ENCODE measurements around the gene AK3. TPM values are rescaled to one million over a fixed set of nuclear protein-coding genes. Genes with fewer than 3 reads are reported as not detected.

The AK3 gene
- total RNA-seq, 1 experiment from 2014 or later, result 15.9 TPM

GRCh38 chr9:4704129-4704528, 36.9 kb downstream of the AK3 start:
- Histone ChIP-seq H3K27me3 (ENCODE audit: control insufficient read depth, insufficient read depth, low read length) (no peaks in the 10 kb centered on the region), H3K27ac (ENCODE audit: low read length) (no peak overlapping the region), H3K4me1 (ENCODE audit: control insufficient read depth, insufficient read depth, low read length) (no peaks in the 10 kb centered on the region), H3K36me3 (ENCODE audit: control insufficient read depth, insufficient read depth, low read length) (no peaks in the 10 kb centered on the region; the same call in 1 of the 2 replicates), H3K9me3 (ENCODE audit: control insufficient read depth, insufficient read depth, low read depth, low read length) (no peaks in the 10 kb centered on the region), H3K4me3 (ENCODE audit: low read depth in 2 of 2, low read length in 2 of 2) (no peak overlapping the region)
- DNase-seq (ENCODE audit: low read depth, low spot score) (no peak), ATAC-seq (no peak)
- ChIA-PET POLR2A (no interaction called here), CTCF (no interaction called here)
- BruUV-seq (replicated peaks), result no TSS peak
- in situ Hi-C loops (cut with HindIII; ENCODE audit: low pct_unique_long_range_greater_than_20kb, low sequenced_read_pairs) (no loop called here), intact Hi-C loops (cut with micrococcal nuclease; ENCODE audit: unreplicated experiment) (no loop called here)
- TF ChIP-seq CTCF (IDR thresholded peaks at IDR 0.05), result no peak
- TF ChIP-seq TCF7L2 (IDR thresholded peaks at IDR 0.05; ENCODE audit: low read depth, low read length), result no peak
- no peak for TF ChIP-seq SIN3A (IDR thresholded peaks at IDR 0.05; ENCODE audit: borderline replicate concordance, insufficient read depth, low read depth, low read length)
- TF ChIP-seq, protein P1, sequence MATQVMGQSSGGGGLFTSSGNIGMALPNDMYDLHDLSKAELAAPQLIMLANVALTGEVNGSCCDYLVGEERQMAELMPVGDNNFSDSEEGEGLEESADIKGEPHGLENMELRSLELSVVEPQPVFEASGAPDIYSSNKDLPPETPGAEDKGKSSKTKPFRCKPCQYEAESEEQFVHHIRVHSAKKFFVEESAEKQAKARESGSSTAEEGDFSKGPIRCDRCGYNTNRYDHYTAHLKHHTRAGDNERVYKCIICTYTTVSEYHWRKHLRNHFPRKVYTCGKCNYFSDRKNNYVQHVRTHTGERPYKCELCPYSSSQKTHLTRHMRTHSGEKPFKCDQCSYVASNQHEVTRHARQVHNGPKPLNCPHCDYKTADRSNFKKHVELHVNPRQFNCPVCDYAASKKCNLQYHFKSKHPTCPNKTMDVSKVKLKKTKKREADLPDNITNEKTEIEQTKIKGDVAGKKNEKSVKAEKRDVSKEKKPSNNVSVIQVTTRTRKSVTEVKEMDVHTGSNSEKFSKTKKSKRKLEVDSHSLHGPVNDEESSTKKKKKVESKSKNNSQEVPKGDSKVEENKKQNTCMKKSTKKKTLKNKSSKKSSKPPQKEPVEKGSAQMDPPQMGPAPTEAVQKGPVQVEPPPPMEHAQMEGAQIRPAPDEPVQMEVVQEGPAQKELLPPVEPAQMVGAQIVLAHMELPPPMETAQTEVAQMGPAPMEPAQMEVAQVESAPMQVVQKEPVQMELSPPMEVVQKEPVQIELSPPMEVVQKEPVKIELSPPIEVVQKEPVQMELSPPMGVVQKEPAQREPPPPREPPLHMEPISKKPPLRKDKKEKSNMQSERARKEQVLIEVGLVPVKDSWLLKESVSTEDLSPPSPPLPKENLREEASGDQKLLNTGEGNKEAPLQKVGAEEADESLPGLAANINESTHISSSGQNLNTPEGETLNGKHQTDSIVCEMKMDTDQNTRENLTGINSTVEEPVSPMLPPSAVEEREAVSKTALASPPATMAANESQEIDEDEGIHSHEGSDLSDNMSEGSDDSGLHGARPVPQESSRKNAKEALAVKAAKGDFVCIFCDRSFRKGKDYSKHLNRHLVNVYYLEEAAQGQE (IDR thresholded peaks at IDR 0.05; ENCODE audit: insufficient read depth in 1 of 2, low read depth in 2 of 2, low read length in 1 of 2), result no peak
- TF ChIP-seq POLR2AphosphoS5 (IDR thresholded peaks at IDR 0.05; ENCODE audit: low read depth, low read length), result no peak

- in situ Hi-C loops (cut with HindIII; ENCODE audit: low pct_unique_long_range_greater_than_20kb, low sequenced_read_pairs), result no loop called here
- CTCF ChIA-PET, result no interaction called here
These were observed 39.5 kb downstream of the AK3 start for GRCh38 chr9:4701526-4701925.

More at GRCh38 chr9:4701526-4701925, 39.5 kb downstream of the AK3 start:
- no TSS peak for BruUV-seq (replicated peaks)
- no peaks in the 10 kb centered on the region for H3K4me1 ChIP-seq (ENCODE audit: control insufficient read depth, insufficient read depth, low read length)
- H3K9me3 ChIP-seq (ENCODE audit: control insufficient read depth, insufficient read depth, low read depth, low read length), result no peaks in the 10 kb centered on the region
- POLR2A ChIA-PET, result no interaction called here
- H3K27ac ChIP-seq (ENCODE audit: low read length), result no peak overlapping the region
- no peaks in the 10 kb centered on the region for H3K27me3 ChIP-seq (ENCODE audit: control insufficient read depth, insufficient read depth, low read length)
- no peaks in the 10 kb centered on the region; the same call in 1 of the 2 replicates for H3K36me3 ChIP-seq (ENCODE audit: control insufficient read depth, insufficient read depth, low read length)
- no peak overlapping the region for H3K4me3 ChIP-seq (ENCODE audit: low read depth in 2 of 2, low read length in 2 of 2)
- no peak for ATAC-seq
- no peak for DNase-seq (ENCODE audit: low read depth, low spot score)
- no peak for TF ChIP-seq POLR2AphosphoS5 (IDR thresholded peaks at IDR 0.05; ENCODE audit: low read depth, low read length)
- TF ChIP-seq, protein P1 (IDR thresholded peaks at IDR 0.05; ENCODE audit: insufficient read depth in 1 of 2, low read depth in 2 of 2, low read length in 1 of 2), result no peak
- no peak for TF ChIP-seq TCF7L2 (IDR thresholded peaks at IDR 0.05; ENCODE audit: low read depth, low read length)
- TF ChIP-seq CTCF (IDR thresholded peaks at IDR 0.05), result no peak
- no peak for TF ChIP-seq SIN3A (IDR thresholded peaks at IDR 0.05; ENCODE audit: borderline replicate concordance, insufficient read depth, low read depth, low read length)
- intact Hi-C loops (cut with micrococcal nuclease; ENCODE audit: unreplicated experiment), result no loop called here

Measured in Panc1 (cell line).